Muscle layer of duodenum (tissue), 2 donors: ENCODE results near the gene INPP5D.

ENCODE experiments used
- H3K27ac ChIP-seq: one replicate; pipeline ENCODE4 v1.7.0; 2013; ENCODE audit warnings: mild to moderate bottlenecking, low read length
- H3K27me3 ChIP-seq: one replicate; pipeline ENCODE4 v1.7.0; 2013; ENCODE audit warnings: low read depth, mild to moderate bottlenecking, control low read depth, low read length
- H3K36me3 ChIP-seq, 2 donors: one replicate each; pipeline ENCODE4 v1.7.0; 2013; ENCODE audit warnings: low read length in 2 of 2, control low read depth in 1 of 2, mild to moderate bottlenecking in 1 of 2; ENCODE audit not compliant: insufficient read depth in 2 of 2, control insufficient read depth in 1 of 2
- H3K4me1 ChIP-seq, 2 donors: one replicate each; pipeline ENCODE4 v1.7.0; 2013; ENCODE audit warnings: low read length in 2 of 2, mild to moderate bottlenecking in 2 of 2, control low read depth in 1 of 2, moderate library complexity in 1 of 2; ENCODE audit not compliant: insufficient read depth in 2 of 2, control insufficient read depth in 1 of 2
- H3K4me3 ChIP-seq, 2 donors: one replicate each; pipeline ENCODE4 v1.7.0; 2013; ENCODE audit warnings: low read length in 2 of 2, low read depth in 1 of 2, mild to moderate bottlenecking in 1 of 2
- H3K9me3 ChIP-seq, 2 donors: one replicate each; pipeline ENCODE4 v1.7.0; 2013; ENCODE audit warnings: low read length in 2 of 2, control low read depth in 1 of 2, mild to moderate bottlenecking in 1 of 2; ENCODE audit not compliant: control insufficient read depth in 1 of 2
- donor health status: healthy.

The INPP5D gene

GRCh38 chr2:233068762-233069418 is 8.7 kb downstream of the INPP5D start:
- Histone ChIP-seq H3K36me3 (no peaks in the 10 kb centered on the region), H3K27ac (no peak overlapping the region), H3K4me1 (peaks cover 0 to 4% of the 10 kb centered on the region in 2 donors), H3K27me3 (no peaks in the 10 kb centered on the region), H3K4me3 (no peak overlapping the region), H3K9me3 (peaks cover 0 to 5% of the 10 kb centered on the region in 2 donors)

- Histone ChIP-seq H3K4me3 (no peak overlapping the region), H3K9me3 (peaks cover 0 to 5% of the 10 kb centered on the region in 2 donors), H3K36me3 (no peaks in the 10 kb centered on the region), H3K27ac (no peak overlapping the region), H3K4me1 (no peaks in the 10 kb centered on the region), H3K27me3 (no peaks in the 10 kb centered on the region)
These were observed 12.7 kb downstream of the INPP5D start for GRCh38 chr2:233072838-233073237.

DNA sequence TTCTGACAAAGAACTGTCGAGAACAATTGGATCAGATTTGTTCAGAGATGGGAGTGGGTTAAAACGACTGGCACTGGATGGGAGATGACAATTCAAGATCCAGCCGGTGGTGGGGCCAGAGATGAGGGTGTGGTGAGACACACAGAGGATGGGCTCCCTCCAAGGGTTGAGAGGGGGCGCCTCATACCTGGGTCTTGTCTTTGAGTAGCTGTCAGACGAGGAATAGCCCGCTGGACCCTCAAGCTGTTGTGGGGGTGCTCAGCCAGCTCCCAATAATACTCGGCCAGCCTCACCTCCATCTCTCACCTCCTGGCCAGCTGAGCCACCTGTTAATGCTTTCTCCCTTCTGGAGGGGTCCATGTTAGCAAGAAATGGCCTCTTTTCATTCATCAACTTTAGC is 14.0 kb downstream of the INPP5D start:
- Histone ChIP-seq H3K27ac (no peak overlapping the region), H3K27me3 (no peaks in the 10 kb centered on the region), H3K4me1 (no peaks in the 10 kb centered on the region), H3K9me3 (peaks cover 0 to 5% of the 10 kb centered on the region in 2 donors), H3K36me3 (no peaks in the 10 kb centered on the region), H3K4me3 (no peak overlapping the region)

- Histone ChIP-seq H3K27ac (no peak overlapping the region), H3K4me3 (no peak overlapping the region), H3K27me3 (no peaks in the 10 kb centered on the region), H3K36me3 (no peaks in the 10 kb centered on the region), H3K4me1 (no peaks in the 10 kb centered on the region), H3K9me3 (peaks cover 0 to 5% of the 10 kb centered on the region in 2 donors)
These were observed 15.2 kb downstream of the INPP5D start for GRCh38 chr2:233075141-233075965.

DNA sequence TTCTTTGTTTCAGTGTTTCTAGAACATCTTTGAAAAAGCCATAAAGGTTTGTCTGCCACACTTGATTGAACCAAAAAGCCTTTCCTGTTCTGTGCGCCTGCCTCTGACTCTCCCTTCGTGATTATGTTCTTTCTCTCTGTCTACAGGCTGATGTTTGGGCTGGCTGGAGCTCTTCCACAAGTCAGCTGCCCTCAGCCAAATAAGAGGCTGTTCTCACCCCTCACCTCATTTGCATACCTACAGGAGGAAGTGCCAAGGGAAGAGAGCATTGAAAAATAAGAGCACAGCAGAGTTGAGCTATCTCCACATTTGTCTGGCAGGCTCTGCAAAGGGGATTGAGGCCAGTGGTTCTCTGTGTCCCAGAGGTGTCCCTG is 15.8 kb downstream of the INPP5D start:
- Histone ChIP-seq H3K36me3 (no peaks in the 10 kb centered on the region), H3K27ac (no peak overlapping the region), H3K9me3 (peaks cover 0 to 5% of the 10 kb centered on the region in 2 donors), H3K4me3 (no peak overlapping the region), H3K27me3 (no peaks in the 10 kb centered on the region), H3K4me1 (no peaks in the 10 kb centered on the region)

- Histone ChIP-seq H3K9me3 (peaks cover 0 to 5% of the 10 kb centered on the region in 2 donors), H3K27me3 (no peaks in the 10 kb centered on the region), H3K4me1 (peaks cover 0 to under 1% of the 10 kb centered on the region in 2 donors), H3K36me3 (no peaks in the 10 kb centered on the region), H3K4me3 (no peak overlapping the region), H3K27ac (no peak overlapping the region)
These were observed 16.6 kb downstream of the INPP5D start for GRCh38 chr2:233076749-233077148.

DNA sequence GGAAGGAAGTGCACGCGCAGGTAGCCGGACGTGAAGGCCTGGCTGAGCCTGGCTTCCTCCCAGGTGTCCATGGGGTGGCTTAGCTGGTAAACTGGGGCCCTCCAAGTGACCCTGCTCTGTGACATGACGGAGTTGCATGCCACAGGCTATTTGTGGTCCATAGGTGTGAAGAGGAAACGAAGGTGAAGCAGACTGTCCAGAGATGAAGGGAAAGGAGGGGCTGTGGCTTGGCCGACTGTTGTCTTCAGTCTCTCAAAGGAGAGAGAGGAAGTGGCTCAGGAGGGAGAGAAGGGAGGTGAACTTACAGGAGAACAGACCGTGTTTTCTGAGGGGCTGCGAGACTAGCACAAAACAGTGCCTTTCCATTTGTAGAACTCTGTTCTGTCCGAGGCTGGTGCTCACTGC is 19.3 kb downstream of the INPP5D start:
- no peaks in the 10 kb centered on the region for H3K36me3 ChIP-seq
- no peak overlapping the region for H3K4me3 ChIP-seq
- H3K27me3 ChIP-seq, result no peaks in the 10 kb centered on the region
- H3K4me1 ChIP-seq, result peaks cover 5 to 7% of the 10 kb centered on the region in 2 donors
- no peaks in the 10 kb centered on the region for H3K9me3 ChIP-seq
- H3K27ac ChIP-seq, result no peak overlapping the region

DNA sequence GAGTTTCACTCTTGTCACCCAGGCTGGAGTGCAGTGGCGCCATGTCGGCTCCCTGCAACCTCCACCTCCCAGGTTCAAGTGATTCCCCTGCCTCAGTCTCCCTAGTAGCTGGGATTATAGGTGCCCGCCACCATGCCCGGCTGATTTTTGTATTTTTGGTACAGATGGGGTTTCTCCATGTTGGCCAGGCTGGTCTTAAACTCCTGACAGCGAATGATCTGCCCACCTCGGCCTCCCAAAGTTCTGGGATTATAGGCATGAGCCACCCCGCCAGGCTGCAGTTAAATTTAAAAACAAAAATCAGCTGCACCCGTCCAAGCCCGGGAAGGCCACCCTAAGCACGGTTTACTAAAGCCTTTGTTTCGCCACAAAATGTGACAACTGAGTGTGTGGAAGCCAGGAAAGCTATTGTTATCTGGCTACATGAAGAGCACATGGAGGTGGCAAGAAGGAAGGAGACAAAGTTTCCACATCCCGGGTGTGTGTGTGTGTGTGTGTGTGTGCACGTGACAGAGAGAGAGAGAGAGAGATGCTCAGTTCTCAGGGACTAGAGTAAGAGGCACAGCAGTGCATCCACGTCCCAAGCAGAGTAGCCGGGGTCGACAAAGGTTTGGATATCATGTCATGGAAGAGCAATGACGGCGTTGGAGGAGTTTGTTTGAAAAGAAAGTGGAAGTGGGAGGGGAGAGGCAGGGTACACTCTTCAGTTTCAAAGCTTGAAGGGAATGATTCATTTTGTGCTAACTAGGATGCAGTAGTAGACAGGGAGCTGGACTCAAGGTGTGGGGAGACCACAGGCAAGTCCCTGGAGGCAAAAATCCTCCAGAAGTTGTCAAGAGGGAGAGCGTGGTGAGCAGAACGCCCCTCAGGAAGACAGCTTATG is 20.1 kb downstream of the INPP5D start:
- Histone ChIP-seq H3K9me3 (no peaks in the 10 kb centered on the region), H3K36me3 (no peaks in the 10 kb centered on the region), H3K27me3 (no peaks in the 10 kb centered on the region), H3K4me1 (peaks cover 5 to 7% of the 10 kb centered on the region in 2 donors), H3K27ac (no peak overlapping the region), H3K4me3 (no peak overlapping the region)

- Histone ChIP-seq H3K4me1 (peaks cover 5 to 7% of the 10 kb centered on the region in 2 donors), H3K27me3 (no peaks in the 10 kb centered on the region), H3K27ac (no peak overlapping the region), H3K36me3 (no peaks in the 10 kb centered on the region), H3K9me3 (no peaks in the 10 kb centered on the region), H3K4me3 (no peak overlapping the region)
These were observed 20.7 kb downstream of the INPP5D start for GRCh38 chr2:233080836-233081229.

GRCh38 chr2:233081232-233081730 is 21.1 kb downstream of the INPP5D start:
- H3K4me1 ChIP-seq, result peaks cover 5 to 7% of the 10 kb centered on the region in 2 donors
- H3K9me3 ChIP-seq, result no peaks in the 10 kb centered on the region
- H3K27me3 ChIP-seq, result no peaks in the 10 kb centered on the region
- no peak overlapping the region for H3K27ac ChIP-seq
- no peak overlapping the region for H3K4me3 ChIP-seq
- no peaks in the 10 kb centered on the region for H3K36me3 ChIP-seq

- Histone ChIP-seq H3K4me3 (no peak overlapping the region), H3K27me3 (no peaks in the 10 kb centered on the region), H3K36me3 (no peaks in the 10 kb centered on the region), H3K27ac (no peak overlapping the region), H3K9me3 (no peaks in the 10 kb centered on the region), H3K4me1 (peaks cover 5 to 7% of the 10 kb centered on the region in 2 donors)
These were observed 21.6 kb downstream of the INPP5D start for GRCh38 chr2:233081731-233082221.
